Head of caudate nucleus (tissue), 42 donors: Measurements from ENCODE around the gene WNT5B.
A peak's percentile ranks its signal among the peaks of the same experiment; 100 is the strongest.

Experiments used
- DNase-seq, 42 donors: peaks; one replicate each; pipeline versions ENCODE4 v3.0.0 to v3.0.0-alpha.2; 2020 to 2021; ENCODE audit warnings: mixed read lengths in 7 of 42
- intact Hi-C: fragments of 100-400 bp; cut with DNase I; formaldehyde crosslinking; loops from one replicate; pipeline ENCODE4 v1.15.0; 2022

The WNT5B gene

GRCh38 chr12:1644534-1645438 lies 15.8 kb downstream of the WNT5B start:
- DNase-seq = peak; percentile 71 to 95 (median 90)
- intact Hi-C loops = no loop called here

DNA sequence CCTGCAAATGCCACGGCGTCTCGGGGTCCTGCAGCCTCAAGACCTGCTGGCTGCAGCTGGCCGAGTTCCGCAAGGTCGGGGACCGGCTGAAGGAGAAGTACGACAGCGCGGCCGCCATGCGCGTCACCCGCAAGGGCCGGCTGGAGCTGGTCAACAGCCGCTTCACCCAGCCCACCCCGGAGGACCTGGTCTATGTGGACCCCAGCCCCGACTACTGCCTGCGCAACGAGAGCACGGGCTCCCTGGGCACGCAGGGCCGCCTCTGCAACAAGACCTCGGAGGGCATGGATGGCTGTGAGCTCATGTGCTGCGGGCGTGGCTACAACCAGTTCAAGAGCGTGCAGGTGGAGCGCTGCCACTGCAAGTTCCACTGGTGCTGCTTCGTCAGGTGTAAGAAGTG lies 16.8 kb downstream of the WNT5B start:
- intact Hi-C loops = no loop called here
- no peak for DNase-seq

- intact Hi-C loops = no loop called here
- no peak for DNase-seq
These were observed 17.7 kb downstream of the WNT5B start for GRCh38 chr12:1646569-1647284.

DNA sequence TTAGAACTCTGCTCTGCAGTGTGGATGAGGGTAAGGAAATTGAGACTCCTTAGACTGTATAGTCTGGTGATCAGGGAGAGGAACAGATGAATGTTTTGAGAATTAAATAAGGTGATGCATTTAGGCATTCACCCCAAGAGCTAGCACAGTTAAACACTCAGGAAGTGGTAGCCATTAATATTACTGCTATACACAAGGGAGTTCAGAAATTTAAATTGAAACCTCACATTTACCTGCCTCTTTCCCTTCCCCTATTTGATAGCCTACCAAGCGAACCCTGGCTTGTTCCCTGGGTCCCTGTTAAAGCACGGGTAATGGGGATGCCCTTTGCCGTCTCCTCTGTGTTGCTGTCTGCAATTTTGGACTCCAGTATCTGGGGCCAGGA lies 18.2 kb downstream of the WNT5B start:
- DNase-seq = no peak
- intact Hi-C loops = no loop called here

- intact Hi-C loops = loop anchor here (5.0 kb wide), 1 partner anchor 42 kb away; the partner anchor contains the start of gene ADIPOR2
- DNase-seq = no peak
These were observed 21.4 kb downstream of the WNT5B start for GRCh38 chr12:1650260-1650977.

DNA sequence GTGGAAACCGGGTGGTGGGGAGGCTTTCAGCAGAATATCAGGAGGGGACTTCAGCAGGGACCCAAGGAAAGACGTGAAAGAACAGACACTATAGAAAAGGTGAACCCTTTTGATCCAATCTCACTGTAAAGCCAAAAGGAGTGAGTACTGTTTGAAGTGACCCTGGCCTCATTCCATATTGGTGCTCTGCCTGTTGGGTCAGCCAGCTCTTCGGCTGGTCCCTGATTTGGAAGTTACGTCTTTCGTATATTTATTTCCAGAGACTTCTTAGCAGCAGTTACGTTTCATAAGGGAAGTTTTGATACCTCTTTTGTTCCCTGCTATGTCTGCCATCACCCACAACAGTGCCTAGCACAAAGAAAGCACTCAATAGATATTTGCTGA lies 21.9 kb downstream of the WNT5B start:
- DNase-seq = no peak
- intact Hi-C loops = loop anchor here (5.0 kb wide), 1 partner anchor 41 kb away; the partner anchor contains the start of gene ADIPOR2

- no peak for DNase-seq
- intact Hi-C loops = loop anchor here (2.0 to 5.0 kb wide), 2 partner anchors 40 to 139 kb away; partner anchors contain the start of gene ADIPOR2
These were observed 22.9 kb downstream of the WNT5B start for GRCh38 chr12:1651946-1652345.

DNA sequence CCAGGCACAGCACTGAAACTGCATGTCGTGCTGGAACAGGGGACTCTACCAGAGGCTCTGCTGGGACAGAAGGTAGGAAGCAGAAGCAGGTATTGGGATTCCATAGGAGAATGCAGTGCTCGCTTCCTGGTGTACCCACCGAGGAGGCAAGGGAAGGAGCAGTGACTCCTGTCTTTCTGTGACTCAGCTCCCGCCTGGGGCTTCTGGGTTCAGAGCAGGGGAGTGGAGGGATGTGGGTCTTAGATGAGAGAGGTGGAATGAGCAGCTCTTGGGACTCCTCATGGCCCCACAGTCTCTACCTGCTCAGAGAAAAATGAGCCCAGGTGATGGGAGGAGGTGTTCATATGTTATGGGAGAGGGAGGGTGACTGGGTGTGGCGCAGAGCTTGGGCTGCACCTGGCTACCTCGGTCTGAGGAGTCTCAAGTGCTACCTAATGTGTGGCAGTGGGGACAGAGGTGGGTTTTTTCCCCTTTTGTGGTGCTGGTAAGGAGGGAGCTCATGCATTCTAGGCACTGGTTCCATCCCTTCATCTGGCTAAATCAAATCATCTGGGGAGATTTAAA lies 26.3 kb downstream of the WNT5B start:
- DNase-seq = no peak
- intact Hi-C loops = loop anchor here (5.0 kb wide), 1 partner anchor 282 kb away; no protein-coding TSS in a partner anchor

- peak in 16 of 42 donors; percentile 35 to 75 (median 52) for DNase-seq
- intact Hi-C loops = loop anchor here (5.0 kb wide), 1 partner anchor 280 kb away; no protein-coding TSS in a partner anchor
These were observed 27.9 kb downstream of the WNT5B start for GRCh38 chr12:1656902-1657301.

DNA sequence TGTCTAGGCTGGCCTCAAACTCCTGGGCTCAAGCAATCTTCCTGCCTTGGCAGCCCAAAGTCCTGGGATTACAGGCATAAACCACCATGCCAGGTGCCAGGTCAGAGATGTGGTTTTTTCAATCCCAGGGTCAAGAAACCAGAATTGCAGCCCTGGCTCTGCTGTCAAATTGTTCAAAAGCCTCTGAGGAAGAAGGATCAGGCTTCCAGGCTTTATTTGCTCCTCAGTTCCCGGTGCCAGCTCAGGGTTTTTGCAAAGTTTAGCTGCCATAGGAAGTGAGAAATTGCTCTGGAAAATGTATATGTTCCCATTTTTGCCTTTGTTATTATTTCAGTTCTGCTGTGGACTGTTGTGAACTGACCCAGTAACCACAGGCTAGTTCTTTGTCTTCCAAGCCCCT lies 28.7 kb downstream of the WNT5B start:
- intact Hi-C loops = loop anchor here (5.0 kb wide), 1 partner anchor 280 kb away; no protein-coding TSS in a partner anchor
- no peak for DNase-seq

DNA sequence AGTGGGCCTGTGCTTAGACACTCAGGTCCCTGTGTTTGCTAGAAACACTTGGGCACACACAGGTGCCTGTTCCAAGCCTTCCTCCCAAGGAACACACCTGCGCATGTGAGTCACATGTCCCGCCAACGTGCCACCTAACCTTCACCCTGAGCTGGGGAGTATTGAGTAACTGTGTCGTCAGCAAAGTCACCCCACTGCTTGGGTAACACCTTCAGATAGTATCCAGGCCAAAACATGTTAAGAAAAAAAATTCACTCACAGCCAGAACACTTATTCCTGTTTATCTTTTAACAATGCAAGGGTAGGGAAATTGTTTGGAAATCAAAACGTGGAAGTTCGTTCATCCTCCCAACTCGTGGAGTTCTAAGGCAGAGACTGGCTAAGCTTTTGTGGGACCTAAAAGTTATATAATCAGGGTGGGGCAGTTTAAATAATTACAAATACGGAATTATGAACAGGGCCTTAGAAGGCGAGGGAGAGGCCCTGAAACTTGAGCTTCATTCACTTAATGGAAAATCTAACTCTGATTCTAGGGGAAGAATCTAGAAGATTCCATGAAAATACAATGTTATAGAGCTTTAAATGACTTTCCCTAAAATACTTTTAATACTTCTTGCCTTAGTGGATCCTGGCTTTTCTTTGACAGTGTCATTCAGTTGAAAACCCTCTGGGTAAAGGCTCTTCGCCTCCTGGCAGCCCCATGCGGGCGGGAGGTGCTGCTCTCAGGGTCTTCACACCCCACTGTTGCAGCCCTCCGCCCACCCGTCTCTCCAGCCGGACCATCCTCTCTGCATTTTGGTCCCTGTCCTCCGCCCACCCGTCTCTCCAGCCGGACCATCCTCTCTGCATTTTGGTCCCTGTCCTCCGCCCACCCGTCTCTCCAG lies 31.5 kb downstream of the WNT5B start:
- intact Hi-C loops = no loop called here
- DNase-seq = peak; percentile 56 to 91 (median 77)

DNA sequence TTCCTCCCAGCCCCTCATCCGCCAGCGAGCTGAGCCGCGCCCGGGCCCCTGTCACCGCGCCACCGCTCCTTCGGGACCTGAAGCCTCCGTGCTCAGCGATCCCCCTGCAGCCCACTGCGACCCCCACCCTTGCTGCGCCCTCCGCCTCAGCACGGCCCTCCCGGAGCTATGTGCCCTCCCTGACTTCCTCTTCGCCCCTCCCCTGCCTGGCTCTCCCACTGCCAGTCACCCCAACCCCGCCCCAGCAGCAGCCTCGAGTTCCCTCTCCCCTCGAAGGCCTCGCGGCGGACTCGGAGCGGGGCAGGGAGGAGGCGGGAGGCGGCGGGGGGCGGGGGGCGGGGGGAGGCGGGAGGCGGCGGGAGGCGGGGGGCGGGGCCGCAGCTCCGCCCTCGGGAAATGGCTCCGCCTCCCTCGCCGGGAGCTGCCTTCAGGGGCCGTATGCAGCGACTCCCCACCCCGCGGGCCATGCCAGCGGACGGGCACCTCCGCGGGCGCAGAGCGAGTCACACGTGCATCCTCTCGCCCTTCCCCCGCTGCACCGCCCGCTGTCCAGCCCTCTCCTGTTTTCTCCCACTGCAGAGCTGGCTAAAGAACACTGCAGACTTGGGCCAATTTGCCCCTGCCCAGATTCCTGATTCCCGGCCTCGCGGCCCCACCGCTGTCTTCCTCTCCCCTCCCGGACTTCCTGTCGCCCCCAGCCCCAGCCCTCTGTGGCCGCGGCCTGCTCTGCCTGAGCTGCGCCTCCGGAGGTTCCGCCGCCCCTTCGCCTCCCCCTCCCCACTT lies 32.7 kb downstream of the WNT5B start:
- intact Hi-C loops = no loop called here

GRCh38 chr12:1662761-1663439 lies 33.9 kb downstream of the WNT5B start:
- peak in 1 of 42 donors; percentile 38 for DNase-seq
- intact Hi-C loops = no loop called here

More for the DNA sequence above, 32.7 kb downstream of the WNT5B start:
- peak; percentile 82 to 98 (median 94) for DNase-seq

- DNase-seq = peak in 2 of 42 donors; percentile 8 to 29
- intact Hi-C loops = no loop called here
These were observed 34.6 kb downstream of the WNT5B start for GRCh38 chr12:1663440-1664132.

GRCh38 chr12:1665366-1665765 lies 36.3 kb downstream of the WNT5B start:
- intact Hi-C loops = no loop called here
- no peak for DNase-seq

- no peak for DNase-seq
These were observed 37.2 kb downstream of the WNT5B start for GRCh38 chr12:1666215-1666614.

More at GRCh38 chr12:1666215-1666614, 37.2 kb downstream of the WNT5B start:
- intact Hi-C loops = no loop called here
